Loucy (cell line): Measurements from ENCODE around the gene CD320.

ENCODE experiments used
- H2AFZ ChIP-seq: fragments of 200-600 bp; sonication (generic); 2 replicates; pipeline ENCODE4 v1.6.0; 2016; ENCODE audit warnings: antibody characterized with exemption, mild to moderate bottlenecking, low read length, moderate library complexity
- H3F3A ChIP-seq: fragments of 200-600 bp; 2 replicates; pipeline ENCODE4 v1.6.0; 2016; ENCODE audit warnings: antibody characterized with exemption, low read depth, mild to moderate bottlenecking
- H3K27me3 ChIP-seq: fragments of 200-600 bp; sonication (generic); 2 replicates; pipeline ENCODE4 v1.6.1; 2014; ENCODE audit warnings: low read length, mild to moderate bottlenecking; ENCODE audit not compliant: insufficient read depth, poor library complexity, severe bottlenecking
- H3K36me3 ChIP-seq: fragments of 200-600 bp; sonication (generic); 2 replicates; pipeline ENCODE4 v1.6.1; 2016; ENCODE audit warnings: low read length; ENCODE audit not compliant: insufficient read depth
- H3K4me1 ChIP-seq: fragments of 200-600 bp; sonication (generic); 2 replicates; pipeline ENCODE4 v1.5.1; 2014; ENCODE audit warnings: low read length, mild to moderate bottlenecking; ENCODE audit not compliant: insufficient read depth, poor library complexity, severe bottlenecking
- H3K4me2 ChIP-seq: fragments of 200-600 bp; sonication (generic); 2 replicates; pipeline ENCODE4 v1.6.0; 2014; ENCODE audit warnings: antibody characterized with exemption, low read length, low read depth, mild to moderate bottlenecking; ENCODE audit not compliant: poor library complexity, severe bottlenecking
- H3K4me3 ChIP-seq: fragments of 200-600 bp; sonication (generic); 2 replicates; pipeline ENCODE4 v1.5.1; 2014; ENCODE audit warnings: low read length, mild to moderate bottlenecking, mixed read lengths; ENCODE audit not compliant: poor library complexity, severe bottlenecking
- H3K79me2 ChIP-seq: fragments of 200-600 bp; sonication (generic); 2 replicates; pipeline ENCODE4 v1.6.1; 2014; ENCODE audit warnings: low read length; ENCODE audit not compliant: insufficient read depth
- H3K9ac ChIP-seq: fragments of 200-600 bp; sonication (generic); 2 replicates; pipeline ENCODE4 v1.6.0; 2014; ENCODE audit warnings: mild to moderate bottlenecking, low read depth, low read length, moderate library complexity; ENCODE audit not compliant: poor library complexity, severe bottlenecking
- H3K9me2 ChIP-seq: fragments of 200-600 bp; sonication (generic); replicated peaks from 2 replicates; pipeline ENCODE4 v1.6.1; 2016; ENCODE audit warnings: low read depth, low read length, mixed read lengths
- H3K9me3 ChIP-seq: fragments of 200-600 bp; sonication (generic); 2 replicates; pipeline ENCODE4 v1.6.1; 2014; ENCODE audit warnings: mild to moderate bottlenecking, antibody characterized with exemption, low read length, low read depth; ENCODE audit not compliant: insufficient read depth
- H4K20me1 ChIP-seq: fragments of 200-600 bp; sonication (generic); 2 replicates; pipeline ENCODE4 v1.6.0; 2014; ENCODE audit warnings: antibody characterized with exemption, low read length, mild to moderate bottlenecking; ENCODE audit not compliant: insufficient read depth, poor library complexity, severe bottlenecking
- EZH2phosphoT487 ChIP-seq: fragments of 200-600 bp; IDR thresholded peaks from 2 replicates; pipeline ENCODE4 v1.6.1; 2018; ENCODE audit warnings: antibody characterized with exemption, mild to moderate bottlenecking, moderate library complexity, borderline replicate concordance
- TF ChIP-seq, protein P1 (sequence below): fragments of 200-600 bp; sonication (generic); conservative IDR thresholded peaks from 2 replicates; pipeline ENCODE4 v1.5.1; 2014; ENCODE audit warnings: mild to moderate bottlenecking, antibody characterized with exemption, low read length

The CD320 gene

DNA sequence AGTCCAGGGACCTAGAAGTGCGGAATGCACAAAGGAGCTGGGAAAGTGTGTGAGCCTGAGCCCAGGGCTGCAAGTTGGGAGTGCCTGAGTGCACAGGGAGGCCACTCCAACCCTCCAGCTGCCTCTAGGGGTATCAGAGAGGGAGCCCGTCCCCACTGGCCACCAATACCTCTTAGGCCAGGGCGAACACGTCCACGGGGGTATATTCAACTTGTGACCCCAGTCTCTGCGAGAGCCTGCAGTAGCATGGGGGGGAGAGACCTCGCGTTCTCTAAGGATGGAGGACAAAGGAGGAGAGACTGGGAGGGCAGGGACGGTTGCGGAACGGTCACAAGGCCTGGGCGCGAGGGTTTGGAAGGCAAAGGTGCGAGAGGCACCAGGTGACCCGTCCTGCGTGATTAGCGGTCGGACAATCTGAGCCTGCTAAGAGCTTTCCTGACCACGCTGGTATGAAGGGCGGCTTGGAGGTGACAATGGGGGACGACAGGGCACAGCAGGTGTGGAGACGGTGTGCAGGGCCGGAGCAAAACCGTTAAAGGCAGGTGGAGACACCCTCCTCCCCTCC lies 676 bp downstream of the CD320 start:
- Histone ChIP-seq H3F3A (no peaks in the 10 kb centered on the region), H3K79me2 (peaks cover 51% of the 10 kb centered on the region), H3K9me3 (no peaks in the 10 kb centered on the region), H3K4me3 (peak overlapping the region; percentile 92), H4K20me1 (peaks cover 8% of the 10 kb centered on the region), H3K9ac (peak overlapping the region; percentile 83), H3K27me3 (no peaks in the 10 kb centered on the region), H3K4me2 (peak overlapping the region; percentile 87), H3K4me1 (peaks cover 20% of the 10 kb centered on the region), H2AFZ (peak overlapping the region; percentile 83), H3K9me2 (no peaks in the 10 kb centered on the region), H3K36me3 (peaks cover 4% of the 10 kb centered on the region; the same call in 1 of the 2 replicates)
- no peak for TF ChIP-seq EZH2phosphoT487
- TF ChIP-seq, protein P1, sequence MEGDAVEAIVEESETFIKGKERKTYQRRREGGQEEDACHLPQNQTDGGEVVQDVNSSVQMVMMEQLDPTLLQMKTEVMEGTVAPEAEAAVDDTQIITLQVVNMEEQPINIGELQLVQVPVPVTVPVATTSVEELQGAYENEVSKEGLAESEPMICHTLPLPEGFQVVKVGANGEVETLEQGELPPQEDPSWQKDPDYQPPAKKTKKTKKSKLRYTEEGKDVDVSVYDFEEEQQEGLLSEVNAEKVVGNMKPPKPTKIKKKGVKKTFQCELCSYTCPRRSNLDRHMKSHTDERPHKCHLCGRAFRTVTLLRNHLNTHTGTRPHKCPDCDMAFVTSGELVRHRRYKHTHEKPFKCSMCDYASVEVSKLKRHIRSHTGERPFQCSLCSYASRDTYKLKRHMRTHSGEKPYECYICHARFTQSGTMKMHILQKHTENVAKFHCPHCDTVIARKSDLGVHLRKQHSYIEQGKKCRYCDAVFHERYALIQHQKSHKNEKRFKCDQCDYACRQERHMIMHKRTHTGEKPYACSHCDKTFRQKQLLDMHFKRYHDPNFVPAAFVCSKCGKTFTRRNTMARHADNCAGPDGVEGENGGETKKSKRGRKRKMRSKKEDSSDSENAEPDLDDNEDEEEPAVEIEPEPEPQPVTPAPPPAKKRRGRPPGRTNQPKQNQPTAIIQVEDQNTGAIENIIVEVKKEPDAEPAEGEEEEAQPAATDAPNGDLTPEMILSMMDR, result no peak

DNA sequence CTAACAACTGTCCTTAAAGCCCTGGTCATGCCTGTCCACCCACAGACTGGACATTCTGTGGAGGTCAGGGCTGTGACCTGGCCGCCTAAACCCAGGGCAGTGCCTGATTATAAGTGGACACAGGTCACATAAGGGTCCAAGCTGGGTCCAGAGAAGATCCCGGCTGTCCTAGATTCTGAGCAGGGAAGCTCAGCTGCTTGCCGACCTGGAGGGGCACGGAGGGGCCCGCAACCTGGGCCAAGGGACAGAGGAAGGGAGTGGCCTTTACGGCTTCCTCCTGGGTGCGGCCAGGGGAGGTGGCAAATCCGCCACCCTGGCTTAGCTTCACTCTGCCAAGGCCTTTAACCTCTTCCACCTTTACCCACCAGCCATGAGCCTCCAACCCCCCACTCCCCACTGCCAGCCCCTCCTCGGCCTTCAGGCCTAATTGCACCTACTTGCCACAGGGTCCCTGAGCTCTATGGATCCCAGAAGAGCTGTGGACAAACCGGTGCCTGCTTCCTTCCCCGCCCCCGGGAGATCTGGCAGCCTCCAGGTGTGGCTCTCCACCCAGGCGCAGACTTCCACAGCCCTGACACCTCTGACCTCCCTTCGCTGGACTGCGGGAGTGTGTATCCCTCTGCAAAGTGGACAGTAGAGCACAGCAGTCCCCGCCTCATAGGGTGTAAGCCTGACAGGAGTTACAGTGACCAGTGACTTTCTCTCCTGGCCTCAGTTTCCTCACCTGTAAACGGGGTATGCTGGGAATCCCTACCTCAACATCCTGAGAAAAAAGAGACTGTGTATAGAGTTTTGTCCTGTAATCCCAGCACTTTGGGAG lies 1.7 kb downstream of the CD320 start:
- Histone ChIP-seq H3F3A (no peaks in the 10 kb centered on the region), H4K20me1 (peaks cover 8% of the 10 kb centered on the region), H3K9me2 (no peaks in the 10 kb centered on the region), H3K4me1 (peaks cover 20% of the 10 kb centered on the region), H3K4me2 (peak overlapping the region; percentile 87), H3K79me2 (peaks cover 51% of the 10 kb centered on the region), H3K9ac (peak overlapping the region; percentile 83), H3K36me3 (peaks cover 11% of the 10 kb centered on the region; the same call in 1 of the 2 replicates), H3K27me3 (no peaks in the 10 kb centered on the region), H3K4me3 (peak overlapping the region; percentile 92), H2AFZ (no peak overlapping the region), H3K9me3 (no peaks in the 10 kb centered on the region)
- TF ChIP-seq, protein P1, result no peak
- TF ChIP-seq EZH2phosphoT487, result no peak

DNA sequence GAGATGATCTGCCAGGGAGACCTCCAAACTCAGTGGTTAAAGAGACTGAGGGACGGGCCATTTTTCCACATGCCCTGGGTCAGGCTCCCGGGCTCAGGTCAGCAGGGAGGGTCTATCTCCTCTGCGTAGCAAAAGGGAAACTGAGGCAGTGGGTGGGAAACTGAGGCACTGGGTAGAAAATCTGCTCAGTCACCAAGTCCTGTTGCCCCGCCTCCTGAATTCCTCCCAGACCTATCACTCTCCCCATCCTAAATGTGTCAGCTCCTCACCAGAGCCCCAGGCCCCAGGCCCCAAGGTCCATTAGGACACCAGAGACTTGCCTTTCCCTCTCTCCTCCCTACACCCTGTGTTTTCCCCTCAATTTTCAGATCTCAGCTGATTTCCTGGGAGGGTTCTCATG lies 2.4 kb downstream of the CD320 start:
- Histone ChIP-seq H2AFZ (no peak overlapping the region), H3K9me2 (no peaks in the 10 kb centered on the region), H3K4me1 (peaks cover 20% of the 10 kb centered on the region), H3K79me2 (peaks cover 51% of the 10 kb centered on the region), H3K27me3 (no peaks in the 10 kb centered on the region), H3F3A (no peaks in the 10 kb centered on the region), H4K20me1 (peaks cover 8% of the 10 kb centered on the region), H3K9me3 (no peaks in the 10 kb centered on the region), H3K4me2 (peak overlapping the region; percentile 87), H3K4me3 (peak overlapping the region; percentile 92), H3K9ac (peak overlapping the region; percentile 83), H3K36me3 (peaks cover 11% of the 10 kb centered on the region; the same call in 1 of the 2 replicates)
- no peak for TF ChIP-seq EZH2phosphoT487
- TF ChIP-seq, protein P1, result no peak
